Stimulated activated CD8-positive, alpha-beta memory T cell treated with anti-CD3 and anti-CD28 coated beads, Interleukin-2, amount 100 ng/mL, for 1 hour (primary cell): ENCODE measurements around the gene EIF3I.
"Not testable (repeated sequence)": the region's sequence is repeated elsewhere in the genome, so short reads cannot be mapped to it uniquely, and the experiment has no call there.

ENCODE experiments used
- DNase-seq, 2 donors: peaks; one replicate each; pipeline ENCODE4 v3.0.0-alpha.2; 2020; ENCODE audit warnings: low read depth in 2 of 2

EIF3I gene

GRCh38 chr1:32232558-32233304 is 10.5 kb downstream of the EIF3I start:
- DNase-seq, result no peak

- no peak for DNase-seq
These were observed 12.6 kb downstream of the EIF3I start for GRCh38 chr1:32234792-32235191.

DNA sequence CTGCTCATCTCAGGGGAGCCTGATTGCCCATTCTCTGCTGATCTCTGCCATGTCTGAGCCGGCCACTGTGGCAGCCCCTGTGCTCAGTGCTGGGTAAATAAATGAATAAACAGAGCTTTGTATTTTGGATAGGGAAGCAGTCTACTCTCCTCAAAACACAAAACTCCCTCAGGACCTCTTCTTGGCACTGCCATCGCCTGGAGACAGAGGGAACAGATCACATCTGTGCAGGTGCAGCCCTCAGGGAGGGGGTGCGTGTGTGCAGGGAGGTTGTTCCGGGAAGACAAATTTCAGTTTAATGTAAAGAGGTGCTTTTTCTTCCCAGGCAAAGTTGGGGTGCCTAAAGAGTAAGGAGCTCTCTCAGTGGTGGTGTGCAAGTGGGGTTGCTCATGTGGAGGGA is 17.1 kb downstream of the EIF3I start:
- DNase-seq, result no peak

- no peak for DNase-seq
These were observed 17.6 kb downstream of the EIF3I start for GRCh38 chr1:32239790-32240139.

DNA sequence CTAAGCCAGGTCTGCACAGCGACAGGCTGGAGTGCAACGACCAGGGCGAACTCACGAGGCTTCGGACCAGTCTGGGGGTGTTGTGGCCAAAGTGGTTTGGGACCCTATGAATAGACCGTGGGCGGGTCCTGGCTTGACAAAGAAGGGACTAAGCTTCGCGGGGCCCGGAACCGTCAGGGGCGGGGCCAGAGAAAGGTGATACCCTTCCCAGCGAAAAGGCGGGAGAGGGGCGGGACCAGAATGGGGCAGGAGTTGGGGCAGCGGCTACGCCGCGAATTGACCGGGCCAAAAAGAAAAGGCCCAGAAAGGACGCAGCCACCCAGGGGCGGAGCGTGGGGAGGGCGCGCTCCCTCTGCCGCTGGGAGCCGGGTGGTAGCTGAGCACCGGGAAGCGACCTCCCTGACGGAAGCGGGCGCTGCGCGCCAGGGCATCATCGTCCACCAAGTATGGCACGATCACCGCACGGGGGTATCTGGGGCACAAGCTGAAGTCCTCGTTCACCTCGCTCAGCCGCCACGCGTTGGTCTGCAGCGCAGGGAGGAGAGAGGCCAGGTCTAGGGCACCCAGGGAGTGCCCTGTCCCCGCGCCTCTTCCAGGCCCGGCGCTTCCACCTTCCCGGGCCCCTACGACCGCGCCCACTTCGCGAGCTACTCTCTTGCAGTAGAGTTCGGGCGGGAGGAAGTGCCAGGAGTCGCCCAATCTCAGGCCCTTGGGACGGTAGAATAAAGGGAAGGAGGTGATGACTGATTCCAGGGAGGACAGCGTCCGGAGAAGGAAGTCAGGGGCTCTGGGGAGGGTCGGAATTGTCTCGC is 18.1 kb downstream of the EIF3I start:
- DNase-seq, result peak in 1 of 2 donors; percentile 47

DNA sequence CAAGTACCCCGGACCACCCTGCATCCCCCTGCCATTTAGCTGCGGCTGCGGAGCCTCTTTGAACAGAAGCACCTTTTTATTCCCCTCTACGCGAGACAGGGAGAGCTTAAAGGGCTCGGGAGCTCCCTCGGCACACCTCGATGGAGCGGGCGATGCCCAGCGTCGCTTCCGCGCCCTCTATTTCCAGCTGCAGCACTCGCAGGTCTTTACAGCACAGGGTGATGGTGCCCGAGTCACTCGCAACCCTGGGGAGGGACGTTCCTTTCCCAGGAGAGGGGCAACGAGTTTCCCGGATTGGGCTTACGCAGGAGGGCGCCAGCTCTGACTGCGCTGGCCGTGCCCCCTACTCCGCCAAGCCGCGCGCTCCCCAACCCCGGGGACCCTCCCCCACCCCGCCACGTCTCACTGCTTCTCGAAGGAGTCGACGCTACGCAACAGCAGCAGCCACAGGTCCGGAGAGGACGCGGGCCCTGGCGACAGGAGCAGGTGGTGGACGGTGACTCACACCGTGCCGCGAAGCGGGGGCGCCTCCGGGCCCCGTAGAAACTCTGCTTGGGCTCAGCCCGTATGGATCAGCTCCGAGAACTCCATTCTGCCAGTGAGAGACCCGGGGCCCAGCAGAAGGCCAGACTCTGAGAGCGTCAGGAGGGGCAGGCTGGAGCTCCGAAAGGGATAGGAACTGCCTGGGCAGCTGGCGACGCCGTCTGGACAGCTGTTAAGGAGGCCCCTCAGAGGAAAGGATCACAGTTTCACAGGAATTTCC is 19.0 kb downstream of the EIF3I start:
- peak in 1 of 2 donors; percentile 26 for DNase-seq

DNA sequence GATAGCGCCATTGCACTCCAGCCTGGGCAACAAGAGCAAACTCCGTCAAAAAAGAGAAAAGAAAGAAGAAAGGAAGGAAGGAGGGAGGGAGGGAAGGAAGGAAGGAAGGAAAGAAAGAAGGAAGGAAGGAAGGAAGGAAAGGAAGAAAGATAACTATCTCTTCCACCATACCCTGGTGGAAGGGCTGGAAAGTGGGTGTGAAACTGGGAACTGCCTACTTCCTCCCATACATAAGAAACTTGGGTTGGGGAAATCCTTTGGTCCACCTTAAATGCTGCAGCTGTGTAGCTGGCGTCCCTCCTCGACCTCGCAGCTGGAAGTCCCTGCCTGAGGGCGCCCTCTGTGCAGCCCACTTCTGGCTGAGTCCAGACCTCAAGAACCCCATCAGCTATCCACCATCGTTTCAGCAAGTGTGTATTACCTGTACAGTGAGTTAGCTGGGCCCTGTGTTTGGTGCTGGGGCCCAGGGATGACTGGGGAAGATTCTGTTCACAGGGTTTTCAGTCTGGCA is 20.2 kb downstream of the EIF3I start:
- no peak for DNase-seq

DNA sequence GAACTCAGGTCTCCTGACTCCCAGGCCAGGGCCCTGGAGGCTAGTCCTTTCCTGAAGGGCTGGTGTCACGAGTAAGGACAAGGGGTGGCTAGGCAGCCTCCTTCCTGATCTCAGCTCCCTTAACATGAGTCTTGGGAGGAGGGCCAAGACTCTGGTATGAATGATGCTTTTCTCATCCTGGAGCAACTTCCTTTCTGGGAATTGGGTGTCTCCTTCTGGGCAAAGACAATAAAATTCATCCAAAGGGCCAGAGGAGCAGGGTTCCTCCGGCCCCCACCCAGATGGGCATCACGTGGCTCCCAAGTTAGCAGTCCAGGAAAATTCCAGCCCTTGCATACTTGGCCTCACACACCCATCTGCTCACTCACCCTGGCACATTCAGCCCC is 24.7 kb downstream of the EIF3I start, which contains the start of gene FAM167B:
FAM167B (plus strand) TSS at position 335 of the 386 bp plus-strand sequence. CDS start 200 bp downstream, outside the sequence.
- DNase-seq, result no peak

GRCh38 chr1:32247452-32247851 is 25.2 kb downstream of the EIF3I start:
- no peak for DNase-seq

DNA sequence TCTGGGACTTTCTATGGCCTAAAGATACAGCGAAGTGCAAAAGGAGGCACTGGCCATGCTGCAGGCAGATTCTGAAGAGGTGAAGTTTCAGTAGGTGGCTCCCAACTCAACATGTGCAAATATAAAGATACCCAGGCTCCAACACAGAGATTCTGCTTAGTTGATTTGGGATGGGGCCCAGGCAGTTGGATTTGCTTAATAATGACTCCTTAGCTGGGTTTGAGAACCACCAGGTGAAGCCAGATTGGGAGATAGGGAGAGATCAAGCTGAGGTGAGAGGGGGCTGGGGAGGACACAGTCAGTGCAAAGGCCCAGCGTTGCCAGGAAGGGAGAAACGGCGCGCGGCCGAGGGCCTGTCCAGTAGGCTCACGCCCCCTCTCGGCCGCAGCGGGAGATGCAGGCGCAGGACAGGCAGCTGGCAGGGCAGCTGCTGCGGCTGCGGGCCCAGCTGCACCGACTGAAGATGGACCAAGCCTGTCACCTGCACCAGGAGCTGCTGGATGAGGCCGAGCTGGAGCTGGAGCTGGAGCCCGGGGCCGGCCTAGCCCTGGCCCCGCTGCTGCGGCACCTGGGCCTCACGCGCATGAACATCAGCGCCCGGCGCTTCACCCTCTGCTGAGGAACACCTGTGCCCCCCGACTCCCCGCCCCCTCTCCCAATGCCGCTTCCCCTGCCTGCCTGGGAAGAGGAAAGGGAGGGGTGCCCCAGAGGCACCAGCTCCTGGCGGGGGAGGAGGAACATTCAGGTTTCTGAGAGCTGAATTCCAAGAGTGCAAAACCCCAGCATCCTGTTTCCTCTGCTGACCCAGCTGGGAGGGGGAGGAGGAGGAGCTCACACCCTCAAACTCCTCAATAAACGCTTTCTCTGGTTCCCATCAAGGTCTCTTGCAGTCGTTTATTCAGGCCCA is 26.0 kb downstream of the EIF3I start:
- peak in 1 of 2 donors; percentile 56 for DNase-seq

GRCh38 chr1:32249831-32250525 is 27.8 kb downstream of the EIF3I start:
- peak; percentile 55 to 66 for DNase-seq

DNA sequence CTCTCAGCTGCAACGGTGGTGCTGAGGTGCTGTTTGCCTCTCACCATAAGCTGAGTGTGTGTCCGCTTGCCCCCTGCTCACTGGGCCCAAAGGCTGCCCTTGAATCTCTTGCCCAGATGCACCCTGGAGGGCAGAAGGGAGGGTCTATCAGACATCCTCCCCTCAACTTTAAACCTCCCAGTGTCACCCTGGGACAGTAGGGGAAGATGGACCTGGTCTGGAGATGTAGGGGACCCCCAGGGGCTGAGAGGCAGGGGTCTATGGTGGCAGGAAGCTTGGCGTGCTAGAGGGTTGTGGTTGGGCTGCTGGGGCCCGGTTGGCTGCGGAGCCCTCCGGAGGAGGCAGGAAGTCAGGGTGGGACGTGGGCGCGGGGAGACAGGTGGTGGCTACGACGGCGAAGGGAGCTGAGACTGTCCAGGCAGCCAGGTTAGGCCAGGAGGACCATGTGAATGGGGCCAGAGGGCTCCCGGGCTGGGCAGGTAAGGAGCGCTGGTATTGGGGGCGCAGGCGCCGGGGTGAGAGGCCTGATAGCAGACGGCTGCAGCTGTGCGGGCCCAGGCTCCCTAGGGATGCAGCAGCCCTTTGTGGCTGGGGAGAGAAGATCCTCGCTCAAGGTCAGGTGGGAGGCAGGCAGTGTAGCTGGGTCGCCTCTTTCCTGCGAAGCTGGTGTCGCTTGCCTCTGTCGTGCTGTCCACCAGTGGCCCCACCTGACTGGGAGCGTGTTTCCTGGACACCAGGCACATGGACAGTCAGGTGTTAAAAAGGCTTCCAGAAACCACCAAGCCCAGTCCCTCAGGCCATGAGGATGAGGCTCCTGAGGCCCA is 28.9 kb downstream of the EIF3I start, which contains the start of gene LCK:
LCK (plus strand) TSS at position 373 of the 824 bp plus-strand sequence. CDS start 23,065 bp downstream, outside the sequence.
- DNase-seq, result peak in 1 of 2 donors; percentile 33

- DNase-seq, result no peak
These were observed 33.2 kb downstream of the EIF3I start for GRCh38 chr1:32255072-32256071.

DNA sequence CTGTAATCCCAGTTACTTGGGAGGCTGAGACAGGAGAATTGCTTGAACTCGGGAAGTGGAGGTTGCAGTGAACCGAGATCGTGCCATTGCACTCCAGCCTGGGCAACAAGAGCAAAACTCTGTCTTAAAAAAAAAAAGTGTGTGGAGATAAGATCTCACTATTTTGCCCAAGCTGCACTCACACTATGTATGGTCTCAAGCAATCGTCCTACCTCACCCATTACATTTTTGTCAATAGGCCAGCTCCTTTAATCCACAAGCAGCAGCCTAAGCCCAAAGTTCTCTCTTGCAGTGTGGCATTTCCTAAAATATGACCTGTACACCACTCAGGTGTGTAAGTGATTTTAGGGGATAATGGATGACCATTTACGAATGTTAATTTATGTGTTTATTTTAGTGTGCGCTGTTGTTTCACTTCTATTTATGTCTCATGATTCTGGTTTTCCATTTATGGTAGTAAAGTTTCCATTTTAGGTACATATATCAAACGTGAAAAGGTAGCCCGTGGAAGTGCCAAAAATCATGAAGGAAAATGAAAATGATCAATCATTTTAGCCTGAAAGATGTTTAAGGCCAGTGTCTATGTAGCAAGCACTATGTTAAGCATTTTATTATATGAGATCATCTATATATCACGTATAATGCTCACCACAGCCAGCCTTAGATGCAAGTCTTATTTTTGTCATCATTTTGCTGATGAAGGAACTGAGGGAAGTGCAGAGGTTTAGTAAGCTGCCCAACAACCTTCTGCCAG is 34.4 kb downstream of the EIF3I start:
- DNase-seq, result no peak

DNA sequence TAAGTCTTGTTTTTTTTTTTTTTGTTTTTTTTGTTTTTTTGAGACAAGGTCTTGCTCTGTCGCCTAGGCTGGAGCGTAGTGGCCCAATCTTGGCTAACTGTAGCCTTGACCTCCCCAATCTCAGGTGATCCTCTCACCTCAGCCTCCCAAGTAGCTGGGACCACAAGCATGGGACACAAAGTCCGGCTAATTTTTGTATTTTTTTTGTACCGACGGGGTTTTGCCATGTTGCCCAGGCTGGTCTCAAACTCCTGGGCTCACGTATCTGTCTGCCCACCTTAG is 35.0 kb downstream of the EIF3I start:
- no peak for DNase-seq

DNA sequence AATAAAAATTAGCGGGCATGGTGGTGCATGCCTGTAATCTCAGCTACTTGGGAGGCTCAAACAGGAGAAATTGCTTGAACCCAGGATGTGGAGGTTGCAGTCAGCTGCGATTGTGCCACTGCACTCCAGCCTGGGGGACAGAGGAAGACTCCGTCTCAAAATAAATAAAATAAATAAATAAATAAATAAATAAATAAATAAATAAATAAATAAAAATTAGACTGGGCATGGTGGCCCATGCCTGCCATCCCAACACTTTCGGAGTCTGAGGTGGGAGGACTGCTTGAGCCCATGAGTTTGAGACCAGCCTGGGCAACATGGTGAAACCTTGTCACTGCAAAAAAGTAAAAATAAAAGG is 41.0 kb downstream of the EIF3I start:
- DNase-seq, result not testable (repeated sequence)

DNA sequence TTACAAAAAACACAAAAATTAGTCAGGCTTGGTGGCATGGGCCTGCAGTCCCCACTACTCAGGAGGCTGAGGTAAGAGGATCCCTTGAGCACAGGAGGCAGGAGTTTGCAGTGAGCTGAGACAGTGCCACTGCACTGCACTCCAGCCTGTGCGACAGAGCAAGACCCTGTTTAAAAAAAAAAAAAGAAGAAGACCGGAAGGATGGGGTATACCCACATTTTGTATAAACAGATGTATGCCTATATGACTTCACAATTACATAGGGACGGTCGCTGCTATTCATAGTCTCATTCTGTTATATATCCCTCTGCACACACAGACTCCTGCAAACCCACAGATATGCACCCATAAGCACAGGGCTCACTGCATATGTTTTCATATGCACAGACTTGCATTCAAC is 41.5 kb downstream of the EIF3I start:
- no peak for DNase-seq

GRCh38 chr1:32265846-32266245 is 43.6 kb downstream of the EIF3I start:
- no peak for DNase-seq
